Endothelial cell of umbilical vein (primary cell): ENCODE results near the gene FGFR3. TPM values are rescaled to one million over a fixed set of nuclear protein-coding genes. Genes with fewer than 3 reads are reported as not detected.

Experiments used
- BruUV-seq: library from RNA; stranded (reverse); fragments of 400-500 nt; replicated peaks from 2 replicates; lab custom pipeline; 2021; lab: Mats Ljungman, UMichigan
- CTCF ChIA-PET: fragments of 300-600, 350-600 bp; sonication (Branson Sonifier 250); formaldehyde crosslinking; loops from one replicate; lab custom pipeline; 2021; ENCODE audit warnings: antibody characterized with exemption, inconsistent platforms; lab: Charles Lee
- POLR2A ChIA-PET: fragments of 300-600, 350-600 bp; sonication (Branson Sonifier 250); formaldehyde crosslinking; loops from one replicate; lab custom pipeline; 2021; ENCODE audit warnings: antibody characterized with exemption, inconsistent platforms; lab: Charles Lee
- DNase-seq: peaks from one replicate; pipeline ENCODE4 v3.0.0-alpha.2; 2011; ENCODE audit warnings: low read depth, low spot score
- FAIRE-seq: peaks from 2 replicates; lab custom pipeline; 2011; peaks lifted over from hg19 to GRCh38; lab: Jason Lieb, UNC
- H2AFZ ChIP-seq: 2 replicates; pipeline ENCODE4 v1.6.0; 2012; ENCODE audit warnings: low read depth, low read length, control low read depth, inconsistent platforms
- H3K27ac ChIP-seq: 2 replicates; pipeline ENCODE4 v1.5.1; 2011; ENCODE audit warnings: low read depth, mild to moderate bottlenecking, control low read depth, low read length, moderate library complexity; ENCODE audit not compliant: insufficient read depth
- H3K27me3 ChIP-seq, 2 experiments: 2 replicates each; pipeline versions ENCODE4 v1.6.0 to v1.6.1; 2011; ENCODE audit warnings: low read length in 2 of 2, mixed read lengths in 1 of 2; ENCODE audit not compliant: control insufficient read depth in 2 of 2, insufficient read depth in 2 of 2
- H3K36me3 ChIP-seq, 2 experiments: 2 replicates in 1 of 2; 3 replicates in 1 of 2; pipeline ENCODE4 v1.5.1; 2011; ENCODE audit warnings: low read length in 2 of 2, mild to moderate bottlenecking in 1 of 2, moderate library complexity in 1 of 2; ENCODE audit not compliant: control insufficient read depth in 2 of 2, insufficient read depth in 2 of 2; ENCODE audit errors: extremely low read depth in 1 of 2
- H3K4me1 ChIP-seq: 3 replicates; pipeline ENCODE4 v1.5.1; 2011; ENCODE audit warnings: mild to moderate bottlenecking, low read length; ENCODE audit not compliant: control insufficient read depth, insufficient read depth; ENCODE audit errors: extremely low read depth
- H3K4me2 ChIP-seq: 2 replicates; pipeline ENCODE4 v1.6.1; 2011; ENCODE audit warnings: low read length, control low read depth, mixed read lengths; ENCODE audit not compliant: insufficient read depth
- H3K4me3 ChIP-seq, 3 experiments: fragments of 200-600 bp in 1 of 3; sonication (generic), shearing (Covaris generic) in 1 of 3; replicated peaks in 1 of 3; 2 replicates each; pipeline ENCODE4 v1.5.1; 2011 to 2016; ENCODE audit warnings: control low read depth in 3 of 3, low read length in 3 of 3, mild to moderate bottlenecking in 2 of 3, inconsistent platforms in 1 of 3, low read depth in 1 of 3, moderate library complexity in 1 of 3; ENCODE audit not compliant: insufficient read depth in 1 of 3
- H3K79me2 ChIP-seq: 2 replicates; pipeline ENCODE4 v1.6.0; 2012; ENCODE audit warnings: low read length, inconsistent platforms; ENCODE audit not compliant: control insufficient read depth, insufficient read depth
- H3K9ac ChIP-seq: replicated peaks from 2 replicates; pipeline ENCODE3; 2011; ENCODE audit warnings: low read length, control low read depth; ENCODE audit not compliant: insufficient read depth; ENCODE audit errors: extremely low read depth
- H3K9me1 ChIP-seq: replicated peaks from 3 replicates; pipeline ENCODE4 v1.6.0; 2011; ENCODE audit warnings: mild to moderate bottlenecking, low read length; ENCODE audit not compliant: control insufficient read depth, insufficient read depth; ENCODE audit errors: extremely low read depth
- H3K9me3 ChIP-seq: replicated peaks from 2 replicates; pipeline ENCODE4 v1.5.1; 2012; ENCODE audit warnings: low read length, inconsistent platforms; ENCODE audit not compliant: control insufficient read depth, insufficient read depth
- H4K20me1 ChIP-seq: replicated peaks from 2 replicates; pipeline ENCODE3; 2011; ENCODE audit warnings: mild to moderate bottlenecking, low read length; ENCODE audit not compliant: control insufficient read depth, insufficient read depth; ENCODE audit errors: extremely low read depth
- CTCF ChIP-seq, 2 donors: IDR thresholded peaks; 1 replicate in 1 of 2; 2 replicates in 1 of 2; pipeline ENCODE4 v1.5.1; 2011; ENCODE audit warnings: low read length in 2 of 2, mild to moderate bottlenecking in 2 of 2, moderate library complexity in 2 of 2, control low read depth in 1 of 2, inconsistent platforms in 1 of 2, low read depth in 1 of 2; ENCODE audit not compliant: insufficient read depth in 1 of 2; ENCODE audit errors: extremely low read depth in 1 of 2
- EZH2 ChIP-seq: IDR thresholded peaks from 2 replicates; pipeline ENCODE4 v1.6.1; 2012; ENCODE audit warnings: borderline replicate concordance, low read depth, mild to moderate bottlenecking, moderate library complexity, low read length, inconsistent platforms; ENCODE audit not compliant: severe bottlenecking
- FOS ChIP-seq: IDR thresholded peaks from 2 replicates; pipeline ENCODE4 v1.6.1; 2011; ENCODE audit warnings: mild to moderate bottlenecking, low read length, moderate library complexity, borderline replicate concordance; ENCODE audit not compliant: insufficient read depth
- GATA2 ChIP-seq: IDR thresholded peaks from 2 replicates; pipeline ENCODE4 v1.7.0; 2011; ENCODE audit warnings: low read depth, mild to moderate bottlenecking, moderate library complexity, mixed read lengths, low read length; ENCODE audit not compliant: insufficient read length, insufficient read depth
- JUN ChIP-seq: IDR thresholded peaks from 2 replicates; pipeline ENCODE4 v1.6.1; 2011; ENCODE audit warnings: borderline replicate concordance, low read depth; ENCODE audit not compliant: insufficient read length, insufficient read depth
- MYC ChIP-seq: IDR thresholded peaks from one replicate; pipeline ENCODE4 v1.6.1; 2011; ENCODE audit warnings: mild to moderate bottlenecking, low read depth, low read length
- POLR2A ChIP-seq: IDR thresholded peaks from 2 replicates; pipeline ENCODE4 v1.6.1; 2012; ENCODE audit warnings: low read depth, mild to moderate bottlenecking, control low read depth, low read length
- POLR2AphosphoS5 ChIP-seq: IDR thresholded peaks from 2 replicates; pipeline ENCODE4 v1.6.1; 2012; ENCODE audit warnings: low read depth, mild to moderate bottlenecking, control low read depth, low read length, moderate library complexity; ENCODE audit not compliant: insufficient read depth
- dilution Hi-C: fragments of 300-500 bp; cut with MboI; formaldehyde crosslinking; loops from one replicate; pipeline ENCODE4 v1.15.0; 2019; ENCODE audit warnings: low sequenced_read_pairs; ENCODE audit not compliant: extremely low pct_ligation_motif_present
- intact Hi-C: fragments of 100-400 bp; cut with micrococcal nuclease; formaldehyde crosslinking; loops from one replicate; pipeline ENCODE4 v1.10.0; 2022
- polyA plus RNA-seq, 4 experiments: library from polyadenylated mRNA; depleted of rRNA in 3 of 4; stranded (reverse) in 3 of 4; unstranded in 1 of 4; fragments of >200 nt; gene quantifications; 2 replicates each; pipeline versions ENCODE4 v1.2.1 to v1.2.3, GENCODE V29; 2011 to 2012; ENCODE audit warnings: missing spikeins in 1 of 4
- total RNA-seq: library from RNA; stranded (reverse); gene quantifications from 2 replicates; pipeline ENCODE4 v1.2.3, GENCODE V29; 2021
- TF ChIP-seq, protein P1 (sequence below): IDR thresholded peaks from 2 replicates; pipeline ENCODE4 v1.6.1; 2011; ENCODE audit not compliant: insufficient read depth, insufficient read length

FGFR3 gene
- total and polyA plus RNA-seq, 2 donors (not counting 3 experiments of a cell fraction or from before 2014, with no cell fraction given) = 0.73 to 1.2 TPM

GRCh38 chr4:1833307-1834046 lies 40.4 kb downstream of the FGFR3 start:
- H3K27ac ChIP-seq = no peak overlapping the region
- dilution Hi-C loops = no loop called here
- H3K9me3 ChIP-seq = no peaks in the 10 kb centered on the region
- no peaks in the 10 kb centered on the region for H4K20me1 ChIP-seq
- no peaks in the 10 kb centered on the region for H3K27me3 ChIP-seq
- CTCF ChIA-PET = interaction anchor here (1.1 to 1.7 kb wide), 2 partner anchors 77 to 85 kb away, joined by 4 to 5 read pairs; no protein-coding TSS in a partner anchor
- intact Hi-C loops = no loop called here
- DNase-seq (no peak), FAIRE-seq (no peak)
- no peak overlapping the region for H2AFZ ChIP-seq
- BruUV-seq = no TSS peak
- POLR2A ChIA-PET = no interaction called here
- TF ChIP-seq JUN (no peak), MYC (no peak), CTCF (IDR thresholded peaks at IDR 0.05; ENCODE audit: extremely low read depth in 1 of 2, insufficient read depth in 1 of 2, low read depth in 1 of 2, low read length in 2 of 2) (no peak), GATA2 (no peak), FOS (no peak), EZH2 (no peak), POLR2AphosphoS5 (no peak), POLR2A (no peak)
- TF ChIP-seq, protein P1, sequence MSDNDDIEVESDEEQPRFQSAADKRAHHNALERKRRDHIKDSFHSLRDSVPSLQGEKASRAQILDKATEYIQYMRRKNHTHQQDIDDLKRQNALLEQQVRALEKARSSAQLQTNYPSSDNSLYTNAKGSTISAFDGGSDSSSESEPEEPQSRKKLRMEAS = no peak
- peaks cover 14 to 55% of the 10 kb centered on the region in 2 experiments for H3K36me3 ChIP-seq
- H3K4me2 ChIP-seq = no peak overlapping the region
- H3K4me1 ChIP-seq = no peaks in the 10 kb centered on the region
- H3K9ac ChIP-seq = no peak overlapping the region
- H3K79me2 ChIP-seq = peaks cover 3% of the 10 kb centered on the region
- no peak overlapping the region for H3K4me3 ChIP-seq
- H3K9me1 ChIP-seq = no peaks in the 10 kb centered on the region
